Myometrial cell (primary cell): Measurements from ENCODE around the gene DLGAP5. TPM values are rescaled to one million over a fixed set of nuclear protein-coding genes. Genes with fewer than 3 reads are reported as not detected.

Experiments
- total RNA-seq: library from RNA; depleted of rRNA; stranded (reverse); fragments of >200 nt; gene quantifications from 2 replicates; pipeline ENCODE4 v1.2.3, GENCODE V29; 2015

Gene DLGAP5
- 51.6 and 57.8 TPM in 2 replicates for total RNA-seq

GRCh38 chr14:55191203-55192053, at the start of gene DLGAP5:
Gene DLGAP5 (minus strand): TSS chr14:55191585. CDS start chr14:55189179, 2,406 bp downstream.

GRCh38 chr14:55129086-55129427, 62.3 kb downstream of the DLGAP5 start, which contains the start of gene LGALS3:
Gene LGALS3 (plus strand): TSS chr14:55129252. CDS start chr14:55137374, 8,122 bp downstream.

Other genes with a start within 250 kb of the DLGAP5 start
- 7.5 and 9.9 TPM in 2 replicates for gene WDHD1, start 164.5 kb downstream of the DLGAP5 start, total RNA-seq
- 6.9 and 7.4 TPM in 2 replicates for gene SOCS4, start 164.3 kb downstream of the DLGAP5 start, total RNA-seq
- gene MAPK1IP1L, start 139.9 kb downstream of the DLGAP5 start, total RNA-seq: 75.0 and 76.7 TPM in 2 replicates
- gene LGALS3, start 62.3 kb downstream of the DLGAP5 start, total RNA-seq: 301 and 317 TPM in 2 replicates
- gene FBXO34, start 79.8 kb upstream of the DLGAP5 start, total RNA-seq: 17.4 and 18.5 TPM in 2 replicates
- gene ATG14, start 220.2 kb upstream of the DLGAP5 start, total RNA-seq: 9.2 and 12.8 TPM in 2 replicates
- gene TBPL2, start 249.0 kb upstream of the DLGAP5 start, total RNA-seq: not detected in 2 replicates